Fibroblast of villous mesenchyme (primary cell): ENCODE data around the gene OVOL2. TPM values are rescaled to one million over a fixed set of nuclear protein-coding genes. Genes with fewer than 3 reads are reported as not detected.

Experiments used
- DNase-seq: peaks from one replicate; pipeline ENCODE4 v3.0.0-alpha.2; 2010; ENCODE audit warnings: low read depth
- H3K4me3 ChIP-seq: 2 replicates; pipeline ENCODE4 v1.5.1; 2011; ENCODE audit warnings: low read depth, mild to moderate bottlenecking, low read length
- total RNA-seq: library from RNA; depleted of rRNA; stranded (reverse); fragments of >200 nt; gene quantifications from 2 replicates; pipeline ENCODE4 v1.2.3, GENCODE V29; 2012
- TF ChIP-seq, protein P1 (sequence below): IDR thresholded peaks from 2 replicates; pipeline ENCODE4 v1.5.1; 2012; ENCODE audit warnings: low read depth, mild to moderate bottlenecking, low read length; ENCODE audit not compliant: insufficient read depth

Gene OVOL2
- total RNA-seq, 1 donor = not detected

- TF ChIP-seq, protein P1, sequence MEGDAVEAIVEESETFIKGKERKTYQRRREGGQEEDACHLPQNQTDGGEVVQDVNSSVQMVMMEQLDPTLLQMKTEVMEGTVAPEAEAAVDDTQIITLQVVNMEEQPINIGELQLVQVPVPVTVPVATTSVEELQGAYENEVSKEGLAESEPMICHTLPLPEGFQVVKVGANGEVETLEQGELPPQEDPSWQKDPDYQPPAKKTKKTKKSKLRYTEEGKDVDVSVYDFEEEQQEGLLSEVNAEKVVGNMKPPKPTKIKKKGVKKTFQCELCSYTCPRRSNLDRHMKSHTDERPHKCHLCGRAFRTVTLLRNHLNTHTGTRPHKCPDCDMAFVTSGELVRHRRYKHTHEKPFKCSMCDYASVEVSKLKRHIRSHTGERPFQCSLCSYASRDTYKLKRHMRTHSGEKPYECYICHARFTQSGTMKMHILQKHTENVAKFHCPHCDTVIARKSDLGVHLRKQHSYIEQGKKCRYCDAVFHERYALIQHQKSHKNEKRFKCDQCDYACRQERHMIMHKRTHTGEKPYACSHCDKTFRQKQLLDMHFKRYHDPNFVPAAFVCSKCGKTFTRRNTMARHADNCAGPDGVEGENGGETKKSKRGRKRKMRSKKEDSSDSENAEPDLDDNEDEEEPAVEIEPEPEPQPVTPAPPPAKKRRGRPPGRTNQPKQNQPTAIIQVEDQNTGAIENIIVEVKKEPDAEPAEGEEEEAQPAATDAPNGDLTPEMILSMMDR = no peak
- no peak overlapping the region for H3K4me3 ChIP-seq
- DNase-seq = no peak
Measured at GRCh38 chr20:18042229-18042628, 15.5 kb downstream of the OVOL2 start.

DNA sequence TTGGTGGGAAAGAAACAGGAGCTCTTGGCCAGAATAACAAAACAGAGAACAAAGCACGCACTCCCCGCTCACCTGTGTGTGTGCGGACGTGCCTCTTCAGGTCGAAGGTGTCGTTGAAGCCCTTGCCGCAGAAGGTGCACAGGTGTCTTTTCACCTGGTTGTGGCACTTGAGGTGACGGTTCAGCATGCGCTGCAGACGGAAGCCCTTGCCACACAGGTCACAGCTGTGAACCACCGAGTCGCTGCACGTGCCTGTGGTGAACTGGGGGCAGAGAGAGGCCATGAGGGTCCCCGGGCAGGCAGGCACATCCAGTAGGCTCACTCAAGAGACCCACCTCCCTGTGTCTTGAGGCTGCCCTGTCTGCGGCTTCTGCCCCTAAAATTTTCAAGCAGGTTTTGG lies 16.3 kb downstream of the OVOL2 start:
- DNase-seq = no peak
- TF ChIP-seq, protein P1 = no peak
- no peak overlapping the region for H3K4me3 ChIP-seq

GRCh38 chr20:18039063-18039462 lies 18.7 kb downstream of the OVOL2 start:
- DNase-seq = no peak
- no peak overlapping the region for H3K4me3 ChIP-seq
- TF ChIP-seq, protein P1 = no peak

- no peak for DNase-seq
- TF ChIP-seq, protein P1 = no peak
- no peak overlapping the region for H3K4me3 ChIP-seq
Measured at GRCh38 chr20:18034039-18034438, 23.7 kb downstream of the OVOL2 start.

- DNase-seq = no peak
- TF ChIP-seq, protein P1 = no peak
- no peak overlapping the region for H3K4me3 ChIP-seq
Measured at GRCh38 chr20:18032977-18033892, 24.5 kb downstream of the OVOL2 start.

DNA sequence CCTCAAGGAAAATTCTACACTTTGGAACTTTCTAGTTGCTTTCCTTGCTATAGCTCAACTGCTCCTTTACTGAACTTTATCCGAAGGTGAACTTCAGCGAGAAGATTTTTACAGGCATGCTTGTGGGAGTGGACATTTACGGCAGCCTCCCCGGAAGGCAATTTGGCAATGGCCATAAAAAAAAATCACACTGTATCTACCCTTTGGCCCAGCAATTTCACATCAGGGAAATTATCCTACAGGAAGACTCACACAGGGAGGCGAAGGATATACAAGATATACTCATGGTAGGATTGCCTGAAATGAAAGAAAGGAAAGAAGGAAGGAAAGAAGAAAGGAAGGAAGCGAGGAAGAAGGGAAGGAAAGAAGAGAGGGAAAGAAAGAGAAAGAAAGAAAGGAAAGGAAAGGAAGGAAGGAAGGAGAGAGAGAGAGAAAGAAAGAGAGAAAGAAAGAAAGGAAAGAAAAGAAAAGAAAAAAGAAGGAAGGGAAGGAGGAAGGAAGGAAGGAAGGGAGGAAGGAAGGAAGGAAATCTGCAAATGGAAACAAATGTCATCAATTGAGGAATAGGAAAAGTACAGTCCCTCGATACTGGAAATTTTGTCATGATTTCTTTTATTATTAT lies 25.7 kb downstream of the OVOL2 start:
- TF ChIP-seq, protein P1 = no peak
- no peak overlapping the region for H3K4me3 ChIP-seq
- no peak for DNase-seq
